GM12872 (cell line): ENCODE results near the gene GALNT6.

ENCODE experiments used
- CTCF ChIP-seq: IDR thresholded peaks from 3 replicates; pipeline ENCODE4 v1.5.1; 2011; ENCODE audit warnings: low read depth, mild to moderate bottlenecking, low read length, moderate library complexity; ENCODE audit not compliant: insufficient read depth

The GALNT6 gene

GRCh38 chr12:51318846-51319599, 72.2 kb downstream of the GALNT6 start:
- no peak for TF ChIP-seq CTCF

GRCh38 chr12:51311389-51311788, 79.8 kb downstream of the GALNT6 start:
- TF ChIP-seq CTCF: no peak

GRCh38 chr12:51307655-51308593, 83.3 kb downstream of the GALNT6 start:
- TF ChIP-seq CTCF: no peak

- TF ChIP-seq CTCF: no peak
Observed at GRCh38 chr12:51306507-51306906, 84.7 kb downstream of the GALNT6 start.
